Natural killer cell treated with Interleukin-12 subunit alpha and Interleukin-12 subunit beta and Interleukin-15 and Interleukin-18, amount 100 ng/mL, for 72 hours (primary cell): ENCODE data around the gene RAET1L. TPM values are rescaled to one million over a fixed set of nuclear protein-coding genes. Genes with fewer than 3 reads are reported as not detected.
A peak's percentile ranks its signal among the peaks of the same experiment; 100 is the strongest.
"Not testable (repeated sequence)": the region's sequence is repeated elsewhere in the genome, so short reads cannot be mapped to it uniquely, and the experiment has no call there.

Experiments used
- ATAC-seq, 2 donors: fragments of 150-1000 bp; cut with Tn5 transposase in 1 of 2; sonication (Bioruptor Pico), chemical (Tn5 transposase) in 1 of 2; 2 replicates each; pipeline ENCODE4 v1.10.0; 2021
- DNase-seq: peaks from one replicate; pipeline ENCODE4 v3.0.0; 2022; ENCODE audit warnings: low spot score
- H3K27ac Mint-ChIP-seq, 2 donors: 1 replicate in 1 of 2; 2 replicates in 1 of 2; pipeline ENCODE4 v1.8.0; 2022; ENCODE audit warnings: mixed read lengths in 2 of 2, mild to moderate bottlenecking in 1 of 2, moderate library complexity in 1 of 2
- H3K27me3 Mint-ChIP-seq, 2 donors: 1 replicate in 1 of 2; 2 replicates in 1 of 2; pipeline ENCODE4 v1.8.0; 2022; ENCODE audit warnings: mixed read lengths in 2 of 2
- H3K36me3 Mint-ChIP-seq: one replicate; pipeline ENCODE4 v1.8.0; 2022; ENCODE audit warnings: mixed read lengths
- H3K4me1 Mint-ChIP-seq, 2 donors: 1 replicate in 1 of 2; 2 replicates in 1 of 2; pipeline ENCODE4 v1.8.0; 2022; ENCODE audit warnings: low read depth in 2 of 2, mixed read lengths in 2 of 2, mild to moderate bottlenecking in 1 of 2
- H3K4me3 Mint-ChIP-seq: one replicate; pipeline ENCODE4 v1.8.0; 2022; ENCODE audit warnings: mixed read lengths
- H3K9me3 Mint-ChIP-seq: 2 replicates; pipeline ENCODE4 v1.8.0; 2022; ENCODE audit warnings: mixed read lengths
- total RNA-seq, 2 donors: library from RNA; stranded (reverse); gene quantifications; one replicate each; pipeline ENCODE4 v1.2.3, GENCODE V29; 2022

Gene RAET1L
- total RNA-seq, 2 donors from 2014 or later = not detected

- H3K9me3 Mint-ChIP-seq = no peaks in the 10 kb centered on the region
- ATAC-seq (no peak), DNase-seq (no peak)
- H3K27ac Mint-ChIP-seq = no peak overlapping the region
- H3K27me3 Mint-ChIP-seq = peaks cover 53 to 68% of the 10 kb centered on the region in 2 donors
- peaks cover 4% of the 10 kb centered on the region for H3K36me3 Mint-ChIP-seq
- H3K4me1 Mint-ChIP-seq = peaks cover 6 to 7% of the 10 kb centered on the region in 2 donors
- no peak overlapping the region for H3K4me3 Mint-ChIP-seq
Measured at GRCh38 chr6:150036081-150036480, 10.7 kb upstream of the RAET1L start.

DNA sequence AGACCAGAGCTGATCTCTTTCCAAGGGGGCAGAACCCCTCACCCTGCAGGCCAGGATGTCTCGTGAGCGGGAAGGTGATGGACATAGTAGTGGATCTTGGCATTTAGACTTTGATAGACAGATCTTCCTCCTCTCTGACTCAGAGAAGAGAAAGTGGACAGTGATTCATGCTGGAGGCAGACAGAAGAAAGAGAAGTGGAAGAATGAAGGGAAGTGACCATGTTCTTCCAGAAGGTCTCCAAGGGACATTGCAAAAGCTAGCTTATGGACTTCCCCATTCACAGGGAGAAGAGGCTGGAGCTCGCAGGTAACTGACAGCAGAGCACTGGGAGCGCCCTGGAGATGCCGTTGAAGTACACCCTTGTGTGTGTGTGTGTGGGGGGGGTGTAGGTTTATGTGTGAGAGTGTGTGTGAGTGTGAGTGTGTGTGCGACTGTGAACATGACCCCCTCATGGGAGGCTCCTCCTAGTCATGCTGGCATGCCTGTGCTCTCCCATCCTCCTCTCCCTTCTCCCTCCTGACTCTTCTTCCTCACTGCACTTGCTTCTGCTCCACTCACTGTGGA lies 8.0 kb upstream of the RAET1L start:
- H3K27ac Mint-ChIP-seq = no peak overlapping the region
- peaks cover 4% of the 10 kb centered on the region for H3K36me3 Mint-ChIP-seq
- no peak for DNase-seq
- no peak for ATAC-seq
- H3K27me3 Mint-ChIP-seq = peaks cover 47 to 54% of the 10 kb centered on the region in 2 donors
- H3K4me1 Mint-ChIP-seq = peaks cover 6 to 7% of the 10 kb centered on the region in 2 donors
- no peaks in the 10 kb centered on the region for H3K9me3 Mint-ChIP-seq
- no peak overlapping the region for H3K4me3 Mint-ChIP-seq

DNA sequence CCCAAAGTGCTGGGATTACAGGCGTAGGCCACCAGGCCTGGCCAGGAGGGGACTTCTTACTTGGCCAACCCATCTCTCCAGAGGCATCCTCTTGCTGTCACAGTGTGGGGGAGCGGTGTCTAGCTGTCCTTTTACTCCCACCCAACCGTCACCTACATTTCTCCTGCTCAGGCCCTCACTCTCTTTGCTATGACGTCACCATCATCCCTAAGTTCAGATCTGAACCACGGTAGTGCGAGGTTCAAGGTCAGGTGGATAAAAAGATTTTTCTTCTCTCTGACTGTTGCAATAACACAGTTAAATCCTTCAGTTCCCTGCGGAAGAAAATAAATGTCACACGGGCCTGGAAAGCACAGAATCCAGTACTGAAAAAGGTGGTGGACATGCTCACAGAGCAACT lies 7.3 kb upstream of the RAET1L start:
- H3K4me1 Mint-ChIP-seq = peaks cover 6 to 7% of the 10 kb centered on the region in 2 donors
- no peak for ATAC-seq
- peaks cover 51 to 58% of the 10 kb centered on the region in 2 donors for H3K27me3 Mint-ChIP-seq
- H3K36me3 Mint-ChIP-seq = peaks cover 4% of the 10 kb centered on the region
- H3K9me3 Mint-ChIP-seq = no peaks in the 10 kb centered on the region
- no peak overlapping the region for H3K27ac Mint-ChIP-seq
- no peak for DNase-seq
- no peak overlapping the region for H3K4me3 Mint-ChIP-seq

DNA sequence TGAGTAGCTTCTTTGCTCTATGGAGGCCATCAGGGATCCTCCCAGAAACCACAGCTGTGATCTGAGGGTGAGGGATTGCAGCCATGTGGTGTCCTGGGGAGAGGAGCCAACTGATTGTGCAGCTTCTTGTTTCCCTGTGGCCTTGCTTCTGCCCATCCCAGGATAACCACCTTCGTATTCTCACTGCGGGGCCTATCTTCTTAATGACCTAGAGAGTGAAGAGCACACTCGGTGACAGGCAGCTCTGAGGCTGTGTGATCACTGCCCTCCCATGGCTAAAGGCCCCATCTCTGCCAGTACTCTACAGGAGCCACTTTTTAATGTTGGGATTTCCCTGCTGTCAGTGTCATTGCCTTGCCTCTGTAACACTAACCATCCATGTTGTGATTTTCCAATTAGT lies 5.3 kb upstream of the RAET1L start:
- no peak overlapping the region for H3K27ac Mint-ChIP-seq
- no peak for DNase-seq
- no peak overlapping the region for H3K4me3 Mint-ChIP-seq
- ATAC-seq = no peak
- no peaks in the 10 kb centered on the region for H3K9me3 Mint-ChIP-seq
- peaks cover 57 to 61% of the 10 kb centered on the region in 2 donors for H3K27me3 Mint-ChIP-seq
- no peaks in the 10 kb centered on the region for H3K36me3 Mint-ChIP-seq
- H3K4me1 Mint-ChIP-seq = peaks cover under 1 to 5% of the 10 kb centered on the region in 2 donors

- H3K4me3 Mint-ChIP-seq = no peak overlapping the region
- H3K4me1 Mint-ChIP-seq = peaks cover 5 to 9% of the 10 kb centered on the region in 2 donors
- H3K9me3 Mint-ChIP-seq = no peaks in the 10 kb centered on the region
- H3K27me3 Mint-ChIP-seq = peaks cover 61 to 62% of the 10 kb centered on the region in 2 donors
- H3K36me3 Mint-ChIP-seq = no peaks in the 10 kb centered on the region
- ATAC-seq (no peak), DNase-seq (no peak)
- no peak overlapping the region for H3K27ac Mint-ChIP-seq
Measured at GRCh38 chr6:150029749-150030148, 4.4 kb upstream of the RAET1L start.

DNA sequence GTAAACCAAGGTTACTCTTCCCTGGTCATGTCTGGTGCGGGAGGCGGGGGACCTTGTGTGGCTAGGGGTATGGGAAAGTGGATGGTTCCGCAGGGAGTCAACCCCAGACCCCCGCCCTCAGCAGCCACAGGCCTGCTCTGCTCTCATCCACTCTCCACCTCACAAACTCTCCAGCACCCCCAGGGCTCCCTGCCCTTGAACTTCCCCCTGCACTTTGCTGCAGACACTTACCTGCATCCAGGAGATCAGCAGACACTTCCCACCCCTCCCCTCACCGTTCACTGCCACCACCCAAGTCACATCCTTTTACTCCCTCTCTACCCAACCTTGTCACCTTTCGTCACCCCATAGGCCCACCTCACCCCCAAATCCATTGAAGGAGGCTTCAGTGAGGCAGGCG lies 3.9 kb upstream of the RAET1L start:
- H3K4me1 Mint-ChIP-seq = peaks cover 5 to 9% of the 10 kb centered on the region in 2 donors
- H3K9me3 Mint-ChIP-seq = no peaks in the 10 kb centered on the region
- DNase-seq (no peak), ATAC-seq (no peak)
- no peaks in the 10 kb centered on the region for H3K36me3 Mint-ChIP-seq
- no peak overlapping the region for H3K4me3 Mint-ChIP-seq
- no peak overlapping the region for H3K27ac Mint-ChIP-seq
- peaks cover 61 to 62% of the 10 kb centered on the region in 2 donors for H3K27me3 Mint-ChIP-seq

DNA sequence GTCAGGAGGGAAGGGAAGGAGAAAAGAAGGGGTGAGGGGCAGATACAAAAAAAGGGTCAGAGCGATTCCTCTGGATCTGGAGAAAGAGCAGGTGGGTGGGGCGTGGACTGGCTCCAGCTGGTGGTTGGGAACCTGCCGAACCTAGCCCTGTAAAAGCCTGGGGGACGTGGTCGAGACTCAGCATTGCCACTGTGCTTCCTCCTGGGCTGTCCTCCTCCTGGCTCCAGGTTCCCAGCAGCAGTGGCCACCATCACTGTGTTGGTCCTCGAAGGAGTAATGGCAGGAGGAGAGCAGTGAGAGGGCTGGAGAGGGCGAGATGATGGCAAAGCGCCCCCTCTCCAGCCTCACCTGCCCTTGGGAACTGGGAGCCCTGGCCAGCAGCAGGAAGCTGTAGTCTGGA lies 3.5 kb upstream of the RAET1L start:
- Mint-ChIP-seq H3K27me3 (peaks cover 58 to 59% of the 10 kb centered on the region in 2 donors), H3K4me1 (peaks cover 5 to 9% of the 10 kb centered on the region in 2 donors), H3K4me3 (no peak overlapping the region), H3K27ac (no peak overlapping the region), H3K9me3 (no peaks in the 10 kb centered on the region), H3K36me3 (no peaks in the 10 kb centered on the region)
- ATAC-seq (no peak), DNase-seq (no peak)

DNA sequence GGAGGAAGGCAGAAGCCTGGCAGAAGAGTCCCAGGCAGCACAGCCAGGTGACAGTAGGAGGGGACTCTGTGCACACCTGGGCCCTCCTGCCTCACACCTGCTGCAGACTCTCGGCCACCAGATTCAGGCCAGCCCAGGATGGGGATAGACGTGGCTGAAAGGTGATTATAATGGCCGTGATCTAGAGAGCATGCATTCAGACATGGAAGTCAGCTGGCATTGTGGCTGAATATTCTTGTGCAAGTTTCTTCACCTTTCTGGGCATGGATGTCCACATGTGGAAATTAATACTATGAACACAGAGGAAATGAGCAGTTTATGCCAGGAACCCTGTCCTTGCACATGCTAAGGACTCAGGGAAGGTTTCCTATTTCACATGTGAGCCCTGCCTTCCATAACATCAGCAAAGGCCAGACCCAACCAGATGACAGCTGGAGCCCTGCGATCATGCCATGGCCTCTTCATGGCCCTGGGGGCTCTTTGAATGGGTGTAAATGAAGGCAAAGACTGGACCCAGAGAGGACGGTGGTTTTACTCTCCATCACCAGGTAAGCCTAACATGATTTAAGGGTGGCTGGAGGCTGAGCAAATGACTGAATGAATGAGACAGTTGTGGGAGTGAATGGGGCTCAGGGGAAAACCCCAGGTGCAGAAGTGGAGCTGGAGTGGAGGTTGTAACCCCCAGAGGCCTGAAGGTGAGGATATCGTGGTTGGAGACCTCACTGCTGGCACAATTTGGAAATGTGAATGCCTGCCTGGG lies 2.7 kb upstream of the RAET1L start:
- no peak overlapping the region for H3K4me3 Mint-ChIP-seq
- H3K27me3 Mint-ChIP-seq = peaks cover 50 to 52% of the 10 kb centered on the region in 2 donors
- H3K27ac Mint-ChIP-seq = no peak overlapping the region
- DNase-seq (no peak), ATAC-seq (peak in 1 of 2 donors; percentile 5)
- H3K9me3 Mint-ChIP-seq = no peaks in the 10 kb centered on the region
- H3K36me3 Mint-ChIP-seq = no peaks in the 10 kb centered on the region
- H3K4me1 Mint-ChIP-seq = peaks cover 5 to 9% of the 10 kb centered on the region in 2 donors

DNA sequence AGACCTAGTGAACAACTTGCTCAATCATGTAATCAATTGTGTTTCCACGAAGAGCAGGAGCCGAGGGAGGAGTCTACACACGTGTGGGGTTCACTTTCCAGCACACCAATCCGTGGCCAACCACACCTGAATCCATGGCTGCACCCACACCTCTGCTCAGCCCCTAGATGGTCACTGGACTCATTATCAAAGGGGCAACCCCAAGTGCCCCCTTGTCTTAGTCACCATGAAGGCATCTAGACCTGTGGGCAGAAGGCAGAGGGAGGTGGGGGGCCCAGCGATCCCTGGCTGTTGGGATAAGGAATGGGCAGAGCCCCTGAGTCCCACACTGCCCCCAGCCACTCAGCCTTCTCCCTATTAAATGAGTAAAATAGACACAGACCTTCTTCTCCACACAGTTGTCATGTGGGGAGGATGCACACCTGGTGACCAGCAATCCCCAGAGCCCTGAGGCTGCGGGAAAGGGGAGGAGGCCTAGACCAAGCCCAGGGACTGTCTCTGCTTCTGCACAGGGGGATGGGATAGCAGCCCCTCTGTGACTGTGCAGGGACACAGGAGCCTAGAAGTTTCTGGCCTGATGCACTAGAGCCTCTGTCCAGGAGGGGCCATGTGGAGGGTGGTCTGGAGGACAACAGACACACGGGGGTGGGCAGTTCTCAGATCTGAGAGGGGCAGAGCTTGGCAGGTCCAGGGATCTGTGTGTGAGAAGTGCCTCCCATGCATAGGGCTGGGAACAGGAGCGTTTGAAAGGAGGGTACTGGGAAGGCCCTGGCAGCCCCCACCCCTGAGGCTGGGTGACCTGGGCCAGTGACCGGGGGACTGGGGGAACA lies 1.9 kb upstream of the RAET1L start:
- DNase-seq = no peak
- Mint-ChIP-seq H3K36me3 (no peaks in the 10 kb centered on the region), H3K4me3 (no peak overlapping the region), H3K9me3 (no peaks in the 10 kb centered on the region), H3K4me1 (peaks cover 5 to 9% of the 10 kb centered on the region in 2 donors), H3K27ac (no peak overlapping the region), H3K27me3 (peaks cover 45 to 47% of the 10 kb centered on the region in 2 donors)
- ATAC-seq = peak in 1 of 2 donors; percentile 2

DNA sequence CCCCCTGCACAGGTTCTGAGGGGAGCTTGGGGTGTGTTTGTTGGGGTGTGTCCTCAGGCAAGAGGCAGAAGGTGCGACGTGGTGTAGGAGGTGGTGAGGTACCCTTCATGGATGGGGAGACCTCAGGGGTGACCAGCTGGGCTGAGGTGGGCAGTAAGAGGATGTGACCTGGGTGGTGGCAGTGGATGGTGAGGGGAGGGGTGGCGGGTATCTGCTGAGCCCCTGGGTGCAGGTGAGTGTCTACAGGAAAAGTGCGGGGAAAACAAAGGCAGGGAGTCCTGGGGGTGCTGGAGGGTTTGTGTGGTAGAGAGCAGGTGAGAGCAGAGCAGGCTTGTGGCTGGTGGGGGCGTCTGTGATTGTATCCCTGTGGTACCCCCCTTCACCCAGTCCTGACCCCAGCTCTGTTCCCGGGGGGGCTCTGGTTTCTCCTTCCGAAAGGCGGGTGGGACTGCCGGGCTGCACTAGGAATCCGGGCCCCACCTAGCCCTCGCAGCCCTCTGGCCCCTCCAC lies 631 bp downstream of the RAET1L start:
- no peaks in the 10 kb centered on the region for H3K36me3 Mint-ChIP-seq
- no peak overlapping the region for H3K27ac Mint-ChIP-seq
- H3K27me3 Mint-ChIP-seq = peaks cover 45 to 55% of the 10 kb centered on the region in 2 donors
- DNase-seq (no peak), ATAC-seq (no peak)
- peaks cover 5 to 9% of the 10 kb centered on the region in 2 donors for H3K4me1 Mint-ChIP-seq
- H3K4me3 Mint-ChIP-seq = no peak overlapping the region
- H3K9me3 Mint-ChIP-seq = no peaks in the 10 kb centered on the region

GRCh38 chr6:150024021-150024420 lies 1.3 kb downstream of the RAET1L start:
- not testable (repeated sequence) for ATAC-seq, DNase-seq, H3K27ac Mint-ChIP-seq, H3K4me3 Mint-ChIP-seq, H3K9me3 Mint-ChIP-seq, H3K4me1 Mint-ChIP-seq, H3K36me3 Mint-ChIP-seq
- peaks cover 45 to 57% of the 10 kb centered on the region in 2 donors for H3K27me3 Mint-ChIP-seq

GRCh38 chr6:150021870-150022269 lies 3.5 kb downstream of the RAET1L start:
- not testable (repeated sequence) for DNase-seq, H3K27ac Mint-ChIP-seq, H3K9me3 Mint-ChIP-seq, H3K36me3 Mint-ChIP-seq, ATAC-seq, H3K4me3 Mint-ChIP-seq, H3K4me1 Mint-ChIP-seq
- peaks cover 45 to 60% of the 10 kb centered on the region in 2 donors for H3K27me3 Mint-ChIP-seq

- Mint-ChIP-seq H3K4me3 (no peak overlapping the region), H3K27me3 (peaks cover 44 to 57% of the 10 kb centered on the region in 2 donors), H3K36me3 (no peaks in the 10 kb centered on the region), H3K27ac (no peak overlapping the region), H3K4me1 (peaks cover 9 to 14% of the 10 kb centered on the region in 2 donors), H3K9me3 (no peaks in the 10 kb centered on the region)
- ATAC-seq (no peak), DNase-seq (no peak)
Measured at GRCh38 chr6:150018846-150019580, 6.3 kb downstream of the RAET1L start.
